C4-2B (cell line): ENCODE measurements around the gene RFTN1.

Experiments used
- ZFX ChIP-seq: fragments of 450-650 bp; IDR thresholded peaks from 2 replicates; pipeline ENCODE4 v1.6.1; 2017
- TF ChIP-seq, protein P1 (sequence below): fragments of 450-650 bp; conservative IDR thresholded peaks from 2 replicates; pipeline ENCODE4 v1.5.1; 2017; ENCODE audit warnings: mild to moderate bottlenecking

DNA sequence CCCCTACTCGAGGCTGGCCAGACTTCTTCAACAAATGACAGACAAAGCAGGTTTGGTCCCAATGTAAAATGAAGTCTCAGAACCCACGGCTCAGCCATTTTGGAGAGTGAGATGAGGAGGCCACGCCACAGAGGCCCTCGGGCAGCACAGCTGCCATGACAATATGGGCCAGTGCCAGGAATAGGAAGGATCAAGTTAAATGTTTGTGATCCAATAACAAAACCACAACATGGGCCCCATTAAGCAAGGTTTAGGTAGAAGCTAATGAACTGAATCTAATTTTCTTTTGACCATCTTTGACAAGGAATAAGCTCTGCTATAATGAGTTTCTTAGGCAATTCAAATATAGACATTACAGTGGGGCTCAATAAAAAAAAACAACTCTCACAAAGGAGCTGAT lies 52.6 kb downstream of the RFTN1 start:
- TF ChIP-seq, protein P1, sequence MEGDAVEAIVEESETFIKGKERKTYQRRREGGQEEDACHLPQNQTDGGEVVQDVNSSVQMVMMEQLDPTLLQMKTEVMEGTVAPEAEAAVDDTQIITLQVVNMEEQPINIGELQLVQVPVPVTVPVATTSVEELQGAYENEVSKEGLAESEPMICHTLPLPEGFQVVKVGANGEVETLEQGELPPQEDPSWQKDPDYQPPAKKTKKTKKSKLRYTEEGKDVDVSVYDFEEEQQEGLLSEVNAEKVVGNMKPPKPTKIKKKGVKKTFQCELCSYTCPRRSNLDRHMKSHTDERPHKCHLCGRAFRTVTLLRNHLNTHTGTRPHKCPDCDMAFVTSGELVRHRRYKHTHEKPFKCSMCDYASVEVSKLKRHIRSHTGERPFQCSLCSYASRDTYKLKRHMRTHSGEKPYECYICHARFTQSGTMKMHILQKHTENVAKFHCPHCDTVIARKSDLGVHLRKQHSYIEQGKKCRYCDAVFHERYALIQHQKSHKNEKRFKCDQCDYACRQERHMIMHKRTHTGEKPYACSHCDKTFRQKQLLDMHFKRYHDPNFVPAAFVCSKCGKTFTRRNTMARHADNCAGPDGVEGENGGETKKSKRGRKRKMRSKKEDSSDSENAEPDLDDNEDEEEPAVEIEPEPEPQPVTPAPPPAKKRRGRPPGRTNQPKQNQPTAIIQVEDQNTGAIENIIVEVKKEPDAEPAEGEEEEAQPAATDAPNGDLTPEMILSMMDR, result no peak
- no peak for TF ChIP-seq ZFX
